C4-2B (cell line): ENCODE data around the gene LOXHD1.

Source experiments
- CTCF ChIP-seq: fragments of 450-650 bp; conservative IDR thresholded peaks from 2 replicates; pipeline ENCODE4 v1.5.1; 2017; ENCODE audit warnings: mild to moderate bottlenecking
- ZFX ChIP-seq: fragments of 450-650 bp; IDR thresholded peaks from 2 replicates; pipeline ENCODE4 v1.6.1; 2017

- no peak for TF ChIP-seq CTCF
- TF ChIP-seq ZFX: no peak
Observed at GRCh38 chr18:46571756-46572155, 85.3 kb downstream of the LOXHD1 start.
